ENCODE measurements around the gene RLN2.
"Not testable (repeated sequence)": the region's sequence is repeated elsewhere in the genome, so short reads cannot be mapped to it uniquely, and the experiment has no call there.

Gene RLN2

DNA sequence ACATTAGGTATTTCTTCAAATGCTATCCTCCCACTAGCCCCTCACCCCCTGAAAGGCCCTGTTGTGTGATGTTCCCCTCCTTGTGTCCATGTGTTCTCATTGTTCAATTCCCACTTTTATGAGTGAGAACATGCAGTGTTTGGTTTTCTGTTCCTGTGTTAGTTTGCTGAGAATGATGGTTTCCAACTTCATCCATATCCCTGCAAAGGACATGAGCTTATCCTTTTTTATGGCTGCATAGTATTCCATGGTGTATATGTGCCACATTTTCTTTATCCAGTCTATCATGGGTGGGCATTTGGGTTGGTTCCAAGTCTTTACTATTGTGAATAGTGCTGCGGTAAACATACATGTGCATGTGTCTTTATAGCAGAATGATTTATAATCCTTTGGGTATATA, 11.9 kb upstream of the RLN2 start:
- H3K4me2 ChIP-seq (ENCODE audit: low read length); H3K9me3 ChIP-seq (replicated peaks; ENCODE audit: low read length); H3K4me3 ChIP-seq (ENCODE audit: low read length); H3K36me3 ChIP-seq (ENCODE audit: insufficient read depth, low read length); H3K4me1 ChIP-seq (ENCODE audit: control insufficient read depth, insufficient read depth, low read length); H3K9ac ChIP-seq (ENCODE audit: low read depth, low read length); H3K27me3 ChIP-seq (ENCODE audit: control insufficient read depth, insufficient read depth, low read length): not testable (repeated sequence)

DNA sequence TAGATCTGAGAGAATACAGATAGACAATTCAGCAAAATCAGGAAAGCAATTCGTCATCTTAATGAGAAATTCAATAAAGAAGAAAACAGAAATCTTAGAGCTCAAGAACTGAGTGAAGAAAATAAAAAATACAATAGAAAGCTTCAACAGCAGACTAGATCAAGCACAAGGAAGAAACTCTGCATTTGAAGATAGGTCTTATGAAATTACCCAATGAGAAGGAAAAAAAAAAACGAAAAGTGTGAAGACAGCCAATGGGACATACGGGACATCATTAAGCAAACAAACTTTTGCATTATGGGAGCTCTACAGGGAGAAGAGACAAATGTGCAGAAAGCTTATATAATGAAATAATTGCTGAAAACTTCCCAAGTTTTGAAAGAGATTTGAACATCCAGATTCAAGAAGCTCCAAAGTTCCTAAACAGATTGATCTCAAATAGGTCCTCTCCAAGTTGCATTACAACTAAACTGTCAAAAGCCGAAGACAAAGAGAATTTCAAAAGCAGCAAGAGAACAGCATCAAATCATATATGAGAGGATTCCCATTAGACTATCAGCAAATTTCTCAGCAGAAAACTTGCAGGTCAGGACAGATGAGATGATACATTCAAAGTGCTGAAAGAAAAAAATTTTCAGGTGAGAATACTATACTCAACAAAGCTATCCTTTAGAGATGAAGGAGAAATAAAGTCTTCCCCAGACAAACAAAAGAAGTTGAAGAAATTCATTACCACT, 10.8 kb upstream of the RLN2 start:
- Histone ChIP-seq H3K4me1 (ENCODE audit: control insufficient read depth, insufficient read depth, low read length) (no peaks in the 10 kb centered on the region), H3K9ac (ENCODE audit: low read depth, low read length) (no peak overlapping the region), H3K27me3 (ENCODE audit: control insufficient read depth, insufficient read depth, low read length) (peaks cover 3% of the 10 kb centered on the region), H3K36me3 (ENCODE audit: insufficient read depth, low read length) (no peaks in the 10 kb centered on the region), H3K4me2 (ENCODE audit: low read length) (no peak overlapping the region), H3K9me3 (replicated peaks; ENCODE audit: low read length) (peaks cover 4% of the 10 kb centered on the region), H3K4me3 (ENCODE audit: low read length) (no peak overlapping the region)

DNA sequence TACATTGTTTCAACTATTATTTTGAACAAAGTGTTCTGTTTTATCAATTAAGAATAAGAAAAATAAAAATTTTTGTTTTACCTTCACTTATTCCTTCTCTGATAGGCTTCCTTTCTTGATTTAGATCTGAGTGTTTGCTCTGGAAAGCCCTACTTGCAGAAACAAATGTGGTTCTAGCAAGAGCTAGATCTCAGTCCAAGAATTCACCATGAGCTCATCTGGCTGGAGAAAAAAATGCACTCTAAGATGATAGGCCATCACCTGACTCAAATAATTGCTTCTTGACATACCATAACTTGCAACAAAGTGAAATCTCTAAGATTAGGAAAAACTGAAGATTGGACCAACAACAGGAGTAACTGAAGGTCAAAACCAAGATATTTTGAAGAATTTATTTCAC, 6.3 kb upstream of the RLN2 start:
- no peaks in the 10 kb centered on the region for H3K36me3 ChIP-seq (ENCODE audit: insufficient read depth, low read length)
- H3K9ac ChIP-seq (ENCODE audit: low read depth, low read length) = no peak overlapping the region
- H3K4me1 ChIP-seq (ENCODE audit: control insufficient read depth, insufficient read depth, low read length) = no peaks in the 10 kb centered on the region
- peaks cover 10% of the 10 kb centered on the region for H3K27me3 ChIP-seq (ENCODE audit: control insufficient read depth, insufficient read depth, low read length)
- H3K4me2 ChIP-seq (ENCODE audit: low read length) = no peak overlapping the region
- peaks cover 4% of the 10 kb centered on the region for H3K9me3 ChIP-seq (replicated peaks; ENCODE audit: low read length)
- no peak overlapping the region for H3K4me3 ChIP-seq (ENCODE audit: low read length)

DNA sequence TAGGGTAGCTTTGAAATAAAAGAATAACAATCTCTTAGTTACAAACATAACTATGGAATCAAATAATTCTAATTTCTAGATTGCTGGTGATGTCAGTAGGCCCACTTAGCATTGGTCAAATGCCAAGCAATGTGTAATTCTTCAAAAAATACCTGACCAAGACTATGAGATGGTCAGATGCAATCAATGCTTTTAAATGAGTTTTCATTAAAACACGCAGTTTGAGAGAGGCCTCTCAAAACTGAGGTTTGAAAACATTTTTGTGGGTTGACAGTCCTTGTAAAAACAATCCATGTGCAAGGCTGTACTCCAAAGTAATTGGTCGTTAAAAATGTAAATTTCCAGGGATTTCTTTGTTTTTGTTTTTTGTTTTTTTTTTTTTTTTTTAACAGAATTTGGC, 1.2 kb upstream of the RLN2 start:
- no peaks in the 10 kb centered on the region for H3K9me3 ChIP-seq (replicated peaks; ENCODE audit: low read length)
- no peak overlapping the region for H3K9ac ChIP-seq (ENCODE audit: low read depth, low read length)
- H3K27me3 ChIP-seq (ENCODE audit: control insufficient read depth, insufficient read depth, low read length) = peaks cover 7% of the 10 kb centered on the region
- H3K36me3 ChIP-seq (ENCODE audit: insufficient read depth, low read length) = no peaks in the 10 kb centered on the region
- no peak overlapping the region for H3K4me3 ChIP-seq (ENCODE audit: low read length)
- H3K4me1 ChIP-seq (ENCODE audit: control insufficient read depth, insufficient read depth, low read length) = no peaks in the 10 kb centered on the region
- no peak overlapping the region for H3K4me2 ChIP-seq (ENCODE audit: low read length)

DNA sequence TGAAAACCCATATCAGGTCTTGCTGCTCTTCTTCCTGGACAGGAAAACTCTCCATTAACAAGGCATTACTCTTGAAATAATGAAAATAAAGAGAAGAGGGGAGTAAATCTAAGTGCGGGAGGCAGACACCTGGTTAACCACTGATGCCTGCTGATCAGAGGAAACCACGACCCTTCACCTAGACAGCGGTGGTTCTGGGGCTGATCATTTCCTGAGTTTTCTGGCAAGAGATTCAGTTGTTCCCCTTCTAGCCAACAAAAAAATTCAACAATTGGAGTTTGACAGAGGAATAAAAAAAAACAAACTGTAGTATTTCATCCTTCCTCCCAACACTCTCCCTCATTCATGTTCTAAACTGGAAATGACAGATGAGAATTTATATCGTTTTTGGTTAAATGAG, 3.0 kb downstream of the RLN2 start:
- H3K9me3 ChIP-seq (replicated peaks; ENCODE audit: low read length) = no peaks in the 10 kb centered on the region
- no peaks in the 10 kb centered on the region for H3K36me3 ChIP-seq (ENCODE audit: insufficient read depth, low read length)
- H3K27me3 ChIP-seq (ENCODE audit: control insufficient read depth, insufficient read depth, low read length) = no peaks in the 10 kb centered on the region
- no peak overlapping the region for H3K9ac ChIP-seq (ENCODE audit: low read depth, low read length)
- H3K4me3 ChIP-seq (ENCODE audit: low read length) = no peak overlapping the region
- H3K4me2 ChIP-seq (ENCODE audit: low read length) = no peak overlapping the region
- no peaks in the 10 kb centered on the region for H3K4me1 ChIP-seq (ENCODE audit: control insufficient read depth, insufficient read depth, low read length)

DNA sequence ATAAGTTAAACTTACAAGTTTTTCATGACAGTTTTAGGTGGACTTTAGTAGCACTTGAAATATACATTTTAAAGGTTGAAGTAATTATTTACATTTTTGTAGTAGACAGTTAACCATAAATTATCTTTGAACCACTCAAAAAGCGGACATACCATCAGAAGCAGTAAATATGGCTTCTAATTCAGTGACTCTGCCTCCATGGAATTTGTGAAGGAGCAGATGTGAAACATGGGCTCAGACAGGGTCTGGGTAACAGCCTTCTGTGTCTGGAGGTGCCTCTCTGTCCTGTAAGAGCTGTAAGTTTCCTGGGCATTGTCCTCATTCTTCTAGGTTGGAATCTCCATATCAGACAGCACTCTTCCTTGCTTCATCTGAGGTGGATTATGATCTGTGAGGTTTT, 12.4 kb downstream of the RLN2 start:
- Histone ChIP-seq H3K9ac (ENCODE audit: low read depth, low read length) (no peak overlapping the region), H3K4me2 (ENCODE audit: low read length) (no peak overlapping the region), H3K4me3 (ENCODE audit: low read length) (no peak overlapping the region), H3K36me3 (ENCODE audit: insufficient read depth, low read length) (no peaks in the 10 kb centered on the region), H3K27me3 (ENCODE audit: control insufficient read depth, insufficient read depth, low read length) (no peaks in the 10 kb centered on the region), H3K9me3 (replicated peaks; ENCODE audit: low read length) (no peaks in the 10 kb centered on the region), H3K4me1 (ENCODE audit: control insufficient read depth, insufficient read depth, low read length) (no peaks in the 10 kb centered on the region)

DNA sequence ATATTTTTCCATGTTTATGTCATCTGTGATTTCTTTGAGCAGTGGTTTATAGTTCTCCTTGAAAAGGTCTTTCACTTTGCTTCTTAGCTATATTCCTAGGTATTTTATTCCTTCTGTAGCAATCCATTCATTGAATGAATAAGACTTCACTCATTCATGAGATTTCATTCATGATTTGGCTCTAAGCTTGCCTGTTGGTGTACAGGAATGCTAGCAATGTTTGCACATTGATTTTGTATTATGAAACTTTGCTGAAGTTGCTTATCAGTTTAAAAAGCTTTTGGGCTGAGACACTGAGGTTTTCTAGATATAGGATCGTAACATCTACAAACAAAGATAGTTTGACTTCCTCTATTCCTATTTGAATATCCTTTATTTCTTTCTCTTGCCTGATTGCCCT, 15.9 kb downstream of the RLN2 start:
- no peak overlapping the region for H3K9ac ChIP-seq (ENCODE audit: low read depth, low read length)
- H3K4me3 ChIP-seq (ENCODE audit: low read length) = no peak overlapping the region
- no peak overlapping the region for H3K4me2 ChIP-seq (ENCODE audit: low read length)
- no peaks in the 10 kb centered on the region for H3K36me3 ChIP-seq (ENCODE audit: insufficient read depth, low read length)
- no peaks in the 10 kb centered on the region for H3K27me3 ChIP-seq (ENCODE audit: control insufficient read depth, insufficient read depth, low read length)
- no peaks in the 10 kb centered on the region for H3K9me3 ChIP-seq (replicated peaks; ENCODE audit: low read length)
- H3K4me1 ChIP-seq (ENCODE audit: control insufficient read depth, insufficient read depth, low read length) = no peaks in the 10 kb centered on the region

DNA sequence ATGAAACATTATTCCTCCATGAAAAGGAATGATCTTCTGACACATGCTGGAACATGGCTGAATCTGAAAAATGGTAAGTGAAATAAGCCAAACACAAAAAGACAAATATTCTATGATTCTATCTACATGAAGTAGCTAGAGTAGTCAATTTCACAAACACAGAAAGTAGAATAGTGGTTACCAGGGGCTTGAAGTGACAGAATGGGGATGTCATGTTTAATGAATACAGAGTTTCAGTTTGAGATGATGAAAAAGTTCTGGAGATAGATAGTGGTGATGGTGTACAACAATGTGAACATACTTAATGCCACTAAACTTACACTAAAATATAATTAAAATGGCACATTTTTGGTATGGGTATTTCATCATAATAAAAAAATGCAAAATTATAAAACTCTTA, 18.3 kb downstream of the RLN2 start:
- Histone ChIP-seq H3K27me3 (ENCODE audit: control insufficient read depth, insufficient read depth, low read length) (no peaks in the 10 kb centered on the region), H3K9ac (ENCODE audit: low read depth, low read length) (no peak overlapping the region), H3K4me1 (ENCODE audit: control insufficient read depth, insufficient read depth, low read length) (no peaks in the 10 kb centered on the region), H3K36me3 (ENCODE audit: insufficient read depth, low read length) (no peaks in the 10 kb centered on the region), H3K4me3 (ENCODE audit: low read length) (no peak overlapping the region), H3K4me2 (ENCODE audit: low read length) (no peak overlapping the region), H3K9me3 (replicated peaks; ENCODE audit: low read length) (no peaks in the 10 kb centered on the region)

DNA sequence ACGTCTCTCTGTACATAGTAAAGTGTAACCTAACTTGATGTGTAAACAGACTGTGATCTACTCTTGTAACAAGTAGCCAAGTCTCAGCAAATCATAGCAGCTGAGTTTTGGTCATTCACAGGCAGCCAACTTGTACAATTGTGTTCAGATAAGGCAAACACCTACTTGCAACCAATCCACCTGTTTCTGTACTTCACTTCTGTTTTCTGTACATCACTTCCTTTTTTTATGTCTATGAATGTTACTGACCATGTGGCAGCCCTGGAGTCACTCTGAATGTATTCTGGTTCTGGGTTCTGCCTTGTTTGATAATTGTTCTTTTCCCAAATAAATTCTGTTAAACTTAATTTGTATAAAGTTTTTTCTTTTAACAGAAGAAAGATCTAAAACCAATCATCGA, 26.0 kb downstream of the RLN2 start:
- Histone ChIP-seq H3K36me3 (ENCODE audit: insufficient read depth, low read length) (no peaks in the 10 kb centered on the region), H3K27me3 (ENCODE audit: control insufficient read depth, insufficient read depth, low read length) (no peaks in the 10 kb centered on the region), H3K4me1 (ENCODE audit: control insufficient read depth, insufficient read depth, low read length) (no peaks in the 10 kb centered on the region), H3K4me3 (ENCODE audit: low read length) (no peak overlapping the region), H3K9ac (ENCODE audit: low read depth, low read length) (no peak overlapping the region), H3K4me2 (ENCODE audit: low read length) (no peak overlapping the region), H3K9me3 (replicated peaks; ENCODE audit: low read length) (no peaks in the 10 kb centered on the region)

DNA sequence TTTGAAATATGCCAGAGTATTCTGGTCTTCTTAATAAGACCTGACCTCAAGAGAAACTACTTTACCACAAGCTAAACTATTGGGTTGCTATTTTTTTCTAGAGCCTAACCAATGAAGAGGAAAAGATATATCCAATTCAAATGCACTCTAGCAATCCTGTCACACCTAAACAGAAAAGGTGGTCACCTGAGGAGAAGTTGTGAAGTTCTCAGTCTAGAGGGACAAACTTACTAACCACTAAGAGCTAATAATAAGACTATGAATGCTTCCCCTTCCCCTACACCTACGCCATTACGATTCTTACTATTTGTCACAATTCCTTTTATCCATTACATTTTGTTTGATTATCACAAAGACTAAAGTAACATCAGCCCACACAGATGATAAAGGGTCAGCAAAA, 29.7 kb downstream of the RLN2 start:
- Histone ChIP-seq H3K4me1 (ENCODE audit: control insufficient read depth, insufficient read depth, low read length) (no peaks in the 10 kb centered on the region), H3K4me3 (ENCODE audit: low read length) (no peak overlapping the region), H3K9ac (ENCODE audit: low read depth, low read length) (no peak overlapping the region), H3K4me2 (ENCODE audit: low read length) (no peak overlapping the region), H3K9me3 (replicated peaks; ENCODE audit: low read length) (no peaks in the 10 kb centered on the region), H3K27me3 (ENCODE audit: control insufficient read depth, insufficient read depth, low read length) (no peaks in the 10 kb centered on the region), H3K36me3 (ENCODE audit: insufficient read depth, low read length) (no peaks in the 10 kb centered on the region)

DNA sequence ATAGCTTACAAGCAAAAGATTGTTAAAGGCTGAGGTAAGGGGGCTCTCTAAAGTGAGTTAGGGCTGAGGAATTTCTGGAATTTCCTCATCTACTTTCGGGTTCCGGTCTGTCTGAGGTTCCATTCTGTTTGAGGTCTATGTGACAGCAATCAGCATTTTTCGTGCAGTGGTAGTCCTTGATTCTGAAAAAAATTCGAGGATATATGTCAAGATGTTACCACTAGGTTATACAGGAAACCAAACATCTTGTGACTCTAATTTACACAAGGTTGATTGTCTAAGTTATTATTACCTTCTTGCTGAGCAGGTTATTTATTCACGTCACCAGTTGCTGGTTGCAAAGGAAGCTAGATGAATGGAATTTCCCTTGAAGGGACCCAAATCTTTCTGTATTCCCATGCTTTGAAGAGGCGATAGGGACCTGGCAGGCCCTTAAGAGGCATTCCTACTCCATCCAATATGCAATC, 35.2 kb downstream of the RLN2 start:
- peaks cover 12% of the 10 kb centered on the region for H3K4me1 ChIP-seq (ENCODE audit: control insufficient read depth, insufficient read depth, low read length)
- no peaks in the 10 kb centered on the region for H3K36me3 ChIP-seq (ENCODE audit: insufficient read depth, low read length)
- H3K4me2 ChIP-seq (ENCODE audit: low read length) = peak overlapping the region; percentile 47
- no peaks in the 10 kb centered on the region for H3K9me3 ChIP-seq (replicated peaks; ENCODE audit: low read length)
- H3K27me3 ChIP-seq (ENCODE audit: control insufficient read depth, insufficient read depth, low read length) = no peaks in the 10 kb centered on the region
- H3K4me3 ChIP-seq (ENCODE audit: low read length) = no peak overlapping the region
- no peak overlapping the region for H3K9ac ChIP-seq (ENCODE audit: low read depth, low read length)

DNA sequence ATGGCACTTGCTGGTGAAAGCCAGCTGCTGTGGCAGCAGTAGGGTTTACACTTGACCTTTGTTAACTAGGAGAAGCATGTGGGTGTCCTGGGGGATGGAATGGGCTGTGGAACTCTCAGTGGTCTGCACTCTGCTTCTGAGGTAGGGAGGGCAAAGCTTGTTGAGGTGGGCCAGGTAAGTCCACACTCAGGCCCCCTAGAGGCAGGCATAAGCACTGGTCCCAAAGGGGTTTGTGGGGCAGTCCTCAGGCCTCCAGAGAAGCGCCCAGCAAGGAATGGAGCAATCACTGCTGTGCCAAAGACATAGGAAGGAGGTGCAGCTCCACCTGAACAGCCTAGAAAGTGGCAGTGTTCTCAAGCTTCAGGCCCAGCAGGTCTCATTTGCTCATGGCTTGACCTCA, 38.6 kb downstream of the RLN2 start:
- H3K4me1 ChIP-seq (ENCODE audit: control insufficient read depth, insufficient read depth, low read length) = peaks cover 12% of the 10 kb centered on the region
- H3K27me3 ChIP-seq (ENCODE audit: control insufficient read depth, insufficient read depth, low read length) = no peaks in the 10 kb centered on the region

More for the DNA sequence above, 38.6 kb downstream of the RLN2 start:
- no peak overlapping the region for H3K4me2 ChIP-seq (ENCODE audit: low read length)
- no peaks in the 10 kb centered on the region for H3K36me3 ChIP-seq (ENCODE audit: insufficient read depth, low read length)
- no peak overlapping the region for H3K4me3 ChIP-seq (ENCODE audit: low read length)
- H3K9ac ChIP-seq (ENCODE audit: low read depth, low read length) = no peak overlapping the region
- H3K9me3 ChIP-seq (replicated peaks; ENCODE audit: low read length) = no peaks in the 10 kb centered on the region

Data from skeletal muscle satellite cell (primary cell).